Measurements from ENCODE around the gene SLC38A10. TPM values are rescaled to one million over a fixed set of nuclear protein-coding genes. Genes with fewer than 3 reads are reported as not detected.

SLC38A10 gene
- total and polyA plus RNA-seq, 2 of the 13 experiments (the other 11 are each of a cell fraction or from before 2014, with no cell fraction given), result 23.4 to 55.8 TPM

DNA sequence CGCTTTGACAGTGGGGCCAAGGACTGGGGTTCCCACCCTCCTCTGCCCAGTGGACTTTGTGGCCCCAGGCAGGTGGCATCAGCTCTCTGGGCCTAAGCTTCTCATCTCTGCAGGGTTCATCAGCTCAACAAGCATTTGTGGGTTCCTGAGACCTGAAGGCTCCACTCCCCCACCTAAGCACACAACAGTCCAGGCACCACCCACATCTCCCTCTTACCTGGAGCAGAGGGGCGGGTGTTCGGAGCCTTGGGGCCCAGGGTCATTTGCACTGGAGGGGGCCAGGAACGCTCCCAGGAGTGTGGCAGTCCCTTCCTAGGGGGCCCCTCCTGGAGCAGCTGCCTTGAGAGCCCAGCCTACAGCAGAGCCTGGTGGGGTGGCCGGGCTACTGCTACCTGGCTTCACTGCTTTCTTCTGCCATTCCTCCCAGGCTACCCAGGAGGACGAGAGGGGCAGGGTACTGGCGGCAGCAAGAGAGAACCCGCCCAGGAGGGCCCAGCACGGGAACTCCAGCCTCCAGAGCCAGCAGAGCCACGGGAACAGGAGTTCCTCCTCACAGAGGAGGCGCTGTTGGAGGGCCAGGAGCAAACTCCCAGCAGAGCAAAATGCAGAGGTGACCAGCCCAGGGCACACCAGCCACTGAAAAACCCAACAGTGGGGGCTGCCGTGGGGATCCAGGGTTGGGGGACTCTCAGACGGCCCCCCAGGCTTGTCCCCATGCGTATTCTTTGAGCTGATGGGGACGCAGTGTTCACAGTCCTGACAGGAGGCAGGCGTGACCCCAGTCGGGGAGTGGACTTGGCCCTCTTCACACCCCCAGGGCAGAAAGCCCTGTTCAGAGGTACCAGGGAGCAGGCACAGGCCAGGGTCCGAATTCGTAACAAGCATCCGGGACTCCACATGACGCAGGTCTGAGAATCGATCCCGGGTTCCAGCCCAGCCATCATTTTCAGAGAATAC is 35.1 kb upstream of the SLC38A10 start (continued):
- TF ChIP-seq REXO4 (CRISPR knock-in tag; IDR thresholded peaks at IDR 0.05; ENCODE audit: borderline replicate concordance) (no peak), FOXM1 (CRISPR knock-in tag; IDR thresholded peaks at IDR 0.05) (no peak), AGO2 (optimal IDR thresholded peaks at IDR 0.05; ENCODE audit: low read depth, low read length) (no peak), NR2F2 (IDR thresholded peaks at IDR 0.05; ENCODE audit: borderline replicate concordance, low read depth) (no peak), ZNF775 (CRISPR knock-in tag; IDR thresholded peaks at IDR 0.05; ENCODE audit: borderline replicate concordance) (no peak), NR2C2 (CRISPR knock-in tag; IDR thresholded peaks at IDR 0.05; ENCODE audit: borderline replicate concordance) (no peak), ZNF124 (CRISPR knock-in tag; IDR thresholded peaks at IDR 0.05) (0 out of 2 replicates have a peak, but pooled peaks have one; percentile 13), ZNF333 (CRISPR knock-in tag; IDR thresholded peaks at IDR 0.05; ENCODE audit: borderline replicate concordance) (no peak; the same call in 1 of the 2 replicates), KLF11 (CRISPR knock-in tag; IDR thresholded peaks at IDR 0.05) (no peak), SP2 (CRISPR knock-in tag; IDR thresholded peaks at IDR 0.05) (no peak), ZBTB7A (CRISPR knock-in tag; IDR thresholded peaks at IDR 0.05) (no peak), ZNF691 (CRISPR knock-in tag; IDR thresholded peaks at IDR 0.05; ENCODE audit: borderline replicate concordance, low read depth) (no peak), ZNF143 (CRISPR knock-in tag; IDR thresholded peaks at IDR 0.05) (no peak), ZNF263 (CRISPR knock-in tag; IDR thresholded peaks at IDR 0.05) (0 out of 2 replicates have a peak, but pooled peaks have one; percentile 26), ZNF619 (CRISPR knock-in tag; IDR thresholded peaks at IDR 0.05) (no peak), MAFG (CRISPR knock-in tag; IDR thresholded peaks at IDR 0.05) (no peak), ZBTB14 (CRISPR knock-in tag; IDR thresholded peaks at IDR 0.05) (no peak), REL (CRISPR knock-in tag; conservative IDR thresholded peaks at IDR 0.05) (no peak), ZNF24 (IDR thresholded peaks at IDR 0.05) (no peak), ZBTB3 (CRISPR knock-in tag; IDR thresholded peaks at IDR 0.05; ENCODE audit: borderline replicate concordance, low read depth) (no peak), ZNF235 (CRISPR knock-in tag; IDR thresholded peaks at IDR 0.05; ENCODE audit: borderline replicate concordance) (no peak), ZC3H13 (CRISPR knock-in tag; IDR thresholded peaks at IDR 0.05) (no peak), ZNF7 (CRISPR knock-in tag; IDR thresholded peaks at IDR 0.05) (no peak), ZNF225 (CRISPR knock-in tag; IDR thresholded peaks at IDR 0.05) (no peak), DPF2 (CRISPR knock-in tag; IDR thresholded peaks at IDR 0.05; ENCODE audit: borderline replicate concordance, low read depth) (no peak), ZNF780A (CRISPR knock-in tag; IDR thresholded peaks at IDR 0.05) (no peak), RBFOX2 (IDR thresholded peaks at IDR 0.05; ENCODE audit: low read depth, low read length) (no peak)
- TF ChIP-seq, protein P1, sequence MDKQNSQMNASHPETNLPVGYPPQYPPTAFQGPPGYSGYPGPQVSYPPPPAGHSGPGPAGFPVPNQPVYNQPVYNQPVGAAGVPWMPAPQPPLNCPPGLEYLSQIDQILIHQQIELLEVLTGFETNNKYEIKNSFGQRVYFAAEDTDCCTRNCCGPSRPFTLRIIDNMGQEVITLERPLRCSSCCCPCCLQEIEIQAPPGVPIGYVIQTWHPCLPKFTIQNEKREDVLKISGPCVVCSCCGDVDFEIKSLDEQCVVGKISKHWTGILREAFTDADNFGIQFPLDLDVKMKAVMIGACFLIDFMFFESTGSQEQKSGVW (CRISPR knock-in tag; IDR thresholded peaks at IDR 0.05; ENCODE audit: borderline replicate concordance), result no peak

Measured in HepG2 (cell line).